Uterus (tissue), 4 donors: ENCODE data around the gene FZD4. TPM values are rescaled to one million over a fixed set of nuclear protein-coding genes. Genes with fewer than 3 reads are reported as not detected.
A peak's percentile ranks its signal among the peaks of the same experiment; 100 is the strongest.
"Not testable (repeated sequence)": the region's sequence is repeated elsewhere in the genome, so short reads cannot be mapped to it uniquely, and the experiment has no call there.

Experiments used
- DNase-seq, 2 donors: peaks; one replicate each; pipeline ENCODE4 v3.0.0-alpha.2; 2019 to 2020
- H3K27ac ChIP-seq, 2 donors: fragments of 200-600 bp; sonication (generic); 1 replicate in 1 of 2; 2 replicates in 1 of 2; pipeline ENCODE4 v1.5.1; 2016 to 2018
- H3K27me3 ChIP-seq, 2 donors: fragments of 200-600 bp; sonication (generic); one replicate each; pipeline ENCODE4 v1.5.1; 2018 to 2019; ENCODE audit warnings: control low read depth in 1 of 2
- H3K36me3 ChIP-seq, 2 donors: fragments of 200-600 bp; sonication (generic); one replicate each; pipeline ENCODE4 v1.5.1; 2019; ENCODE audit warnings: control low read depth in 1 of 2
- H3K4me1 ChIP-seq, 2 donors: fragments of 200-600 bp; sonication (generic); one replicate each; pipeline ENCODE4 v1.5.1; 2018 to 2019; ENCODE audit warnings: control low read depth in 1 of 2
- H3K4me3 ChIP-seq, 2 donors: fragments of 200-600 bp; sonication (generic); 1 replicate in 1 of 2; 2 replicates in 1 of 2; pipeline ENCODE4 v1.5.1; 2018 to 2019; ENCODE audit warnings: mild to moderate bottlenecking in 1 of 2
- H3K9me3 ChIP-seq, 2 donors: fragments of 200-600 bp; sonication (generic); one replicate each; pipeline ENCODE4 v1.5.1; 2019; ENCODE audit warnings: control low read depth in 1 of 2
- CTCF ChIP-seq, 4 experiments: fragments of 200-600 bp in 2 of 4; fragments of 450-650 bp in 2 of 4; sonication (generic) in 2 of 4; IDR thresholded peaks; one replicate each; pipeline ENCODE4 v1.5.1; 2016 to 2019; ENCODE audit warnings: antibody characterized with exemption in 4 of 4, mild to moderate bottlenecking in 2 of 4, moderate library complexity in 1 of 4
- POLR2A ChIP-seq, 2 donors: fragments of 450-650 bp; IDR thresholded peaks; one replicate each; pipeline ENCODE4 v1.6.1; 2016; ENCODE audit warnings: antibody characterized with exemption in 2 of 2, mild to moderate bottlenecking in 1 of 2, moderate library complexity in 1 of 2
- intact Hi-C: fragments of 100-400 bp; cut with DNase I; formaldehyde crosslinking; loops from one replicate; pipeline ENCODE4 v1.15.1; 2023; ENCODE audit warnings: low total_unique reads
- total RNA-seq, 4 donors: library from RNA; depleted of rRNA in 3 of 4; stranded (reverse); fragments of >200 nt in 3 of 4; gene quantifications; one replicate each; pipeline versions ENCODE4 v1.1.0 to v1.2.4, GENCODE V29; 2014 to 2023
- donor health status: DM: yes; HTN: yes; CAD: no.

The FZD4 gene
- total RNA-seq, 4 donors from 2014 or later = 47.4 to 77.6 (median 49.4) TPM

- H3K9me3 ChIP-seq = no peaks in the 10 kb centered on the region
- TF ChIP-seq POLR2A (IDR thresholded peaks at IDR 0.05) = no peak
- no peak for TF ChIP-seq CTCF (IDR thresholded peaks at IDR 0.05)
- no peaks in the 10 kb centered on the region for H3K36me3 ChIP-seq
- intact Hi-C loops = no loop called here
- no peaks in the 10 kb centered on the region for H3K27me3 ChIP-seq
- DNase-seq = no peak
- H3K4me1 ChIP-seq = peaks cover 0 to 5% of the 10 kb centered on the region in 2 donors
- H3K4me3 ChIP-seq = no peak overlapping the region
- H3K27ac ChIP-seq = peak overlapping the region in 1 of 2 donors; percentile 55
These were observed 5.1 kb downstream of the FZD4 start for GRCh38 chr11:86949995-86950660.

- TF ChIP-seq CTCF (IDR thresholded peaks at IDR 0.05) (no peak), POLR2A (IDR thresholded peaks at IDR 0.05) (no peak)
- DNase-seq = no peak
- Histone ChIP-seq H3K27me3 (no peaks in the 10 kb centered on the region), H3K4me1 (peaks cover 0 to 5% of the 10 kb centered on the region in 2 donors), H3K9me3 (no peaks in the 10 kb centered on the region), H3K4me3 (no peak overlapping the region), H3K27ac (peak overlapping the region; percentile 6 to 55), H3K36me3 (no peaks in the 10 kb centered on the region)
- intact Hi-C loops = no loop called here
These were observed 6.5 kb downstream of the FZD4 start for GRCh38 chr11:86948733-86949132.

GRCh38 chr11:86947541-86947940 lies 7.7 kb downstream of the FZD4 start:
- DNase-seq = no peak
- Histone ChIP-seq H3K4me3 (no peak overlapping the region), H3K9me3 (no peaks in the 10 kb centered on the region), H3K4me1 (peaks cover 0 to 5% of the 10 kb centered on the region in 2 donors), H3K27me3 (no peaks in the 10 kb centered on the region), H3K27ac (peak overlapping the region in 1 of 2 donors; percentile 4), H3K36me3 (no peaks in the 10 kb centered on the region)
- intact Hi-C loops = no loop called here
- TF ChIP-seq CTCF (IDR thresholded peaks at IDR 0.05) (no peak), POLR2A (IDR thresholded peaks at IDR 0.05) (no peak)

GRCh38 chr11:86943505-86943904 lies 11.7 kb downstream of the FZD4 start:
- not testable (repeated sequence) for DNase-seq, H3K9me3 ChIP-seq, H3K4me3 ChIP-seq, H3K36me3 ChIP-seq, H3K27me3 ChIP-seq, H3K27ac ChIP-seq
- intact Hi-C loops = loop anchor here (5.0 kb wide), 1 partner anchor 349 kb away; no protein-coding TSS in a partner anchor
- H3K4me1 ChIP-seq = peaks cover 13 to 15% of the 10 kb centered on the region in 2 donors

- Histone ChIP-seq H3K4me1 (peaks cover 13% of the 10 kb centered on the region in 2 donors), H3K27ac (peak overlapping the region; percentile 79 to 81), H3K9me3 (no peaks in the 10 kb centered on the region), H3K27me3 (no peaks in the 10 kb centered on the region), H3K36me3 (no peaks in the 10 kb centered on the region), H3K4me3 (no peak overlapping the region)
- DNase-seq = no peak
- intact Hi-C loops = loop anchor here (5.0 kb wide), 1 partner anchor 350 kb away; no protein-coding TSS in a partner anchor
- TF ChIP-seq CTCF (IDR thresholded peaks at IDR 0.05) (no peak), POLR2A (IDR thresholded peaks at IDR 0.05) (no peak)
These were observed 13.2 kb downstream of the FZD4 start for GRCh38 chr11:86941871-86942599.
